Occipital lobe (tissue), 2 donors: ENCODE measurements around the gene DGKB. TPM values are rescaled to one million over a fixed set of nuclear protein-coding genes. Genes with fewer than 3 reads are reported as not detected.
"Not testable (repeated sequence)": the region's sequence is repeated elsewhere in the genome, so short reads cannot be mapped to it uniquely, and the experiment has no call there.

ENCODE experiments used
- DNase-seq: peaks from one replicate; lab custom pipeline; 2025; lab: John Stamatoyannopoulos, UW
- total RNA-seq: library from RNA; depleted of rRNA; stranded (reverse); fragments of >200 nt; gene quantifications from one replicate; pipeline ENCODE4 v1.2.3, GENCODE V29; 2014

Gene DGKB
- total RNA-seq, 1 donor from 2014 or later, result 6.6 TPM

DNA sequence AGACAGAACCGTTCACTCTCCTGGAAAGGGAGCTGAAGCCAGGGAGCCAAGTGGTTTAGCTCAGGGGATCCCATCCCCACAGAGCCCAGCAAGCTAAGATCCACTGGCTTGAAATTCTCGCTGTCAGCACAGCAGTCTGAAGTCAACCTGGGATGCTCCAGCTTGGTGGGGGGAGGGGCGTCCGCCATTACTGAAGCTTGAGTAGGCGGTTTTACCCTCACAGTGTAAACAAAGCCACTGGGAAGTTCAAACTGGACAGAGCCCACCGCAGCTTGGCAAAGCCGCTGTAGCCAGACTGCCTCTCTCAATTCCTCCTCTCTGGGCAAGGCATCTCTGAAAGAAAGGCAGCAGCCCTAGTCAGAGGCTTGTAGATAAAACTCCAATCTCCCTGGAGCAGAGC lies 443.7 kb downstream of the DGKB start:
- not testable (repeated sequence) for DNase-seq

DNA sequence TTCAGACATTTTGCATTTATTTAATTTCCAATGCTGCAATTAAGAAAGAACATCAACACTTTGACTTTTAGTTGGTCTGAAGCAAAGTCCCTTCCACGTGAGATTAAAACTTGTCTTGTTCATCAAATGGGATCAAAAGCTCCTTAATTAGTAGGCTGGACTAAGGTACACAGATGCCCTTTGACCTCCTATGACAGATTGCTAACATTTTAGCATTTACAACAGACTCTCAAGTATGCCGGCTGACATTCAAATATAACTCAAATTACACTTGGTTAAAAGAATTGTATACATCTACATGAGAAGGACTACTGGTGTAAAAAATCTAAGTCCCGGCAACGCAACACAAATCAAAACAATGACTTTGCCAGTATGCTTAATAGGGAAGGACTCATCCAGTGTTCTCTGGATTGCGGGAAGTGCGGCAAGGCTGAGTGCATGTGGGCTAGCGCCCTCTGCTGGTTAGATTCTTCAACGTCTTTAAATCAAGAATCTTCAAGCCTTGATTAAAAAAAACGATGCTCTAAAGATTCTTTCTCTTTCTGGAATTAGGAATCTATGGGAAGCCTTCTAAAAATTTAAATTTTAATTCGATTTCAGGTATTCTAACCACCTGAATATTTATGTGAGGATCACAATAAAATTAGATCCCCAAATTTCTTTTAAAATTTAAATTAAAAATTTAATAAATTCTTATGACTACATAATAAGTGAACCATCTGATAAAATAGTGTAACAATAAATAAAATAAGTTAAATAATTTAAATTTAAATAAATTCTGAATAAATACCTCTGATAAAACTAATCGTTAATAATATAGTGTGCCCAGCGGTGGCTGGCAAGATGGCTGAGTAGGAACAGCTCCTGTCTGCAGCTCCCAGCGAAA lies 444.7 kb downstream of the DGKB start:
- peak; percentile 31 for DNase-seq

DNA sequence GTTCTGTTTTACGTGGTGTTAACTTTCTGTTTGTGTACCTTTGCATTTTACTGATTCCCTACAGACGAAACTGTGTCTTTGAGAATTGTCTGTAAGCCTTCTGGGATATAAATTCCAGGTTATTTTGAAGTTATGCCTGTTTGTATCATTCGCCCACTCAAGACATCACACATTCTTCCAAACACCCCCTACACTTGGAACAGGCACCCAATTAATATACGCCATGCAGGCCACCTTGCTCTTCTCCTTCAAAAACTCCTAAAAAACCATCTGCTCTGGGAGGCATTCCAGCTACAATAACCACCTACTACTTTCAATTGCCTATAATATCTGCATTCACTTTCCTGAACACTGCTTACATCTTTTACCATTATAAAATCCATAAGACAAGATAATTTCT lies 453.3 kb downstream of the DGKB start:
- DNase-seq, result no peak

DNA sequence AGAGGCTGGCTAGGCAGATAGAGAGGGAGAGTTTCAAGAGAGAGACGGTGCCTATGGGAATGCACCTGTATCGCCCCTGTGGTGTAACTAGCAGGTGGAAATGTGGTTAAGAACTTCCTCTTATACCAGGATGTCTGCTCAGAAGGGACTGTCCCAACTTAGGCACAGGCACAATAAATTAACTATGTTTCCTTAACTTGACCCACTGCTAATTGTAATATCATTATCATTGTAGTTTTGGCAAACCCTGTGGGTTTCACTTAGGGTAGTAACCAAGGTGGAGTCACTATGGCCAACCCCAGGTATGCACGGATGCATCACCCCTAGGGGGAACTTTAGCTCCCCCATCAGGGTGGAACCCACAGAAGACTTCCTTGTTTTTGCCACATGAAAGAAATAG lies 455.7 kb downstream of the DGKB start:
- DNase-seq, result no peak

- DNase-seq, result no peak
These were observed 456.3 kb downstream of the DGKB start for GRCh38 chr7:14446219-14446618.

DNA sequence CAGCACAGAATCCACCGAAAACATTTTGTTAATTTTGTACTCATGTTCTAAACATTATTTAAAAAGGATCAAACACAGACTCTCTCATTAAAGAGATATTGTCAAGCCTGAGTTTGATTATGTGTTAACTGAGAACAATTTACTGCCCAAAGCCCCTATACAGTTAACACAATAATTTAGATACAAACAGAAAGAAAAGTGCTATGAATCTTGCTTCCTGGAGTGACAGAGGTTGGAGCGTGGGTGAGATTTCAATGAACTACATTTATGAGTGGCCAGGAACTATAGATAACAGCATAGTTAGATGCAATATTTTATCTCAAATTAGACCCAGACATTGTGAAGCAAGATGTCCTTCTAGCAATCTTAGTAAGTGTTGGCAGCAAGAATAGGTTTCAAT lies 464.2 kb downstream of the DGKB start:
- DNase-seq, result no peak

GRCh38 chr7:14436878-14437277 lies 465.7 kb downstream of the DGKB start:
- no peak for DNase-seq

- no peak for DNase-seq
These were observed 469.6 kb downstream of the DGKB start for GRCh38 chr7:14432924-14433323.

GRCh38 chr7:14430926-14431325 lies 471.6 kb downstream of the DGKB start:
- DNase-seq, result no peak

GRCh38 chr7:14425559-14425958 lies 477.0 kb downstream of the DGKB start:
- no peak for DNase-seq

DNA sequence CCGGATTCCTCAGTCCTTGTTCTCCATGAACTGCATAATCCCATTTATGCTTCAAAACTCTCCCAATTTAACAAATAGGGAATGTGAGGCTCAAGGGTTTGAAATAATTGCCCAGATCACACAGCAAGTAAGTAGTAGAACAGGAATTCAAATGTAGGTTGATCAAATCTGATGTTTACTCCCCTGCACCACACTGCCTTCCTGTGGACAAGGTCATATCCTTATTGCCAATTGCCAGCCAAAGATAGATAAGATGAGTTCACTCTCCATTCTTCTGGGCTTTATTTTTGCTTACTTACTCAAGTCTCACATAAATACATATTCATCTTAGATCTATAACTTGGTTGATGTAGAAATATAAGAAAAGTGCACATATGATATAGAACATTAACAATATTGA lies 477.9 kb downstream of the DGKB start:
- DNase-seq, result no peak

GRCh38 chr7:14420768-14421167 lies 481.8 kb downstream of the DGKB start:
- no peak for DNase-seq

DNA sequence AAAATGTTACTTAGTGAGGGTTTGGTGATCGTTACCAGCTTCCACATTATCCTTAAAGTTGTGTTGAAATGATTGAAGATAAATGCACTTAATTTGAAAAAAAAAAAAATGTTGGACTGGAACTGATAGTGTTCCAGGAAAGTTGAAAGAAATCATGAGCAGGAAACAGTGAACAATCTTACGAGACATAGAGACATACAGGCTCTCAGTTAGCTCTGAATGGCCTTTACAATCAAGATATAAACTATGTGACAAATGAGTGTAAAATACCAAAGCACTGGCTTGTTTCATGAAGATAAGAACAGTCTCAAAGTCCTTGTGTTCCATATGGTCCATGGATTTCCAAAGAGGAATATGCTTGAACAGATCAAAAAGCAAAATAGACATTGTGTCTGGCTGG lies 483.0 kb downstream of the DGKB start:
- DNase-seq, result no peak

DNA sequence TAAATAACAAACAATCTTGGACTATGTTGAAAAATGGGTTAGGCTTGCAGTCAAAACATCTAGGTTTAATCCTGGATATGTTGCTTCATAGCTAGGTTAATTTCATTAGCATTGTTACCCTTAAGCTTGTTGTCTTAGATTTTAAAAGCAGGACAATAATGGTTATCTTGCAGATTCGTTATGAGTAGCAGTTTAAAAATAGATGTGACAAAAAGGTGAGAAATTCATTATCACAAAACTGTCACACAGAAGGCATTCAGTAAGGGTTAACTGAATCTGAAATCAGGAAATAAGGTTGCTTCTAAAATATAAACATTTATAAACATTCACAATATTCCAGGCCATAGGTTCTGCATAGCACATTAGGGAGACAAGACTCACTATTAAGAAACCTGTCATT lies 483.9 kb downstream of the DGKB start:
- DNase-seq, result no peak

DNA sequence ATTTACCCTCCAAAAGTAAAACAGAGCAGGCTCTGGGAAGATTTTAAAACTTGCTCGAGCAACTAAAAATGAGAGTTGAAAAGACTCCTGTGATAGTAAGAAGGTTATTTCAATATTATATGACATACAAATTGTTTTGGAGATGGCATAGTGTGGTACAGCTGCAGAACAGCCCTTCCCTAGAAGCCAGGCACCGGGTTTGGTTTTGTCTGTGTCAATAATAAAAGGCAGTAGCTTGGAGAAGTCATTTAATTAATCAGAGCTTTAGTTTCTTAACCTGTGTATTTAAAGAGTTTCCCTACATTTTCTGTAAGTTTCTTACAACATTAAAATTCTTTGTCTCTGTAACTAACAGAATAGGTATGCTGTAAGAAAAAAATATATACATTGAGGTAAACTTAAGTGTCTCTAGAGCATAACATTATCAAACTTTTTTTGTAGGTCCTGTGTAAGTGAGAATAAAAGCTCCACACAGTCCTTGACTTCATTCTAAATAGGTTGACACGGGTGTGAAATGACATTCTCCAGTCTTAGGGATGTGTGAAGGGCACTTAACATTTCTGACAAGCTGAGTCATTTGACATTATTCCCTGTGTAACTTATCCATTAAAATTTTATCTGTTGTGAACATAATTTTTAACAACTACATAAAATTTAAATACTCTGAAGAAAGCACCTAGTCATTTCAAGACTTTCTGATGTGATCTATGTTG lies 488.1 kb downstream of the DGKB start:
- no peak for DNase-seq

DNA sequence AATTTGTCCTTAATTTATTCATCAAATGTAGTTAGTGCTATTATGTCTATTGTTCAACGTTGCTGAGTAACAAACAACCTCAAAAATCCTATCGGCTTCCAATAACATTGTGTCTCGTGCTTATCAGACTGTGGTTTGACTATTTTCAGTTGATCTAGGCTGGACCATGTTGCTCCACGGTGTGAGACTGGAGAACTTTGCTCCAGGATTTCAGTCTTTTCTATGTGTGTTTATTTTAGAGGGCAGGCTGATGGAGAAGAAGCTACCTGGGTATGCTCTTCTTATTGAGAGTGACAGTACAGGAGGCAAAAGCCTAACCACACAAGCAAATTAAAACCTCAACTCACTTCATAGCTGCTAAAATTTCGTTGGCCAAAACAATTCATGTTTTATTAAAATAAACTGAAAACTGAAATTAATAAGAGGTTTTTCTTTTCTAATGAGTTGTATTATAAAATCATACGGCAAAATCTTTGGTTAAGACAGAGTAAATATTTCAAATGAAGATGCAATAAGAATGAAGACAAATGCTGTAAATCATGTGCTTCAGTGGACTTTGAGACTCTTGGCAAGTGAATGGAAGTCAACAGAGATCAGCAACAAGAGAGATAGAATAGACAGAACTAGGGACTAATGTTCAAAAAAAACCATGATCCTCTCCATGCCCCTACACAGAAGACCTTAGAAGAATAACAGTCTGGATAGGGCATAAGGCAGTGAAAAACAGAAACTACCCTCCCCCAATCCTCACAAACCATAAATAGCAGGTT lies 495.1 kb downstream of the DGKB start:
- no peak for DNase-seq

DNA sequence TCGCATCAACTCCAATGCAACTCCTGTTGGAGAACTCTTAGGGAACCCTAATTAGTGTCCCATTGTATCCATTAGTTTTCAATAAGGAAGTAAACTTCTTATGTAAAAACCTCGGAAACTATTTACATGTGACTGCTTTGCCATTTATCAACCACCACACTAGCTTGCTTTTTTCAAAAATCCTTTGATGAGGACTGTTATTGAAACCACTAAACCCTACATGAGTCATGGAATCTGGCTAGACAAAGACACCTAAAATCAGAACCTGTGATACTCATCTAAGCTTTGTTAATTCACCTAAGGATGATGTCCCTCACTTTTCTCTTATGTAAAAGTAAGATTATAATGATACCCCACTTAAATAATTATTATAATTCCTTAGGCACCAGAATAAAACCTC lies 499.0 kb downstream of the DGKB start:
- no peak for DNase-seq

GRCh38 chr7:14400271-14400670 lies 502.3 kb downstream of the DGKB start:
- no peak for DNase-seq

DNA sequence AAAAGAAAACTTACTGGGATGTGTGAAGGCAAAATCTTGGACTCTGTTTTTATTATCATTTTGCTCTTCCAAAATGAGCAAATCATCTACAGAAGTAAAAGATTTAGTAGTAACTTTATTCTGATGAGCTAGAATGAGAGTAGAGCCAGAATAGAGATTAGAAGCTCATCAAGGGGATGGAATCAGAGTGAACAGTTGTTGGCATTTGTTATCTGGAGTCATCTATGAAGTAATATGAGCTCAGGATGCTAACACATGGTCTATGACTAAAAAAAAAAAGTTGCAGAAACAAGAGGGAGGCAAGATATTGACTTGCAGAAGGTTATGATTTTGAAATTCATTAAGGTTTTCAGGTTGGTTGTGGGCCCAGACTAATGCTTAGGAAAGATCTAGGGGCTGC lies 504.0 kb downstream of the DGKB start:
- DNase-seq, result no peak

DNA sequence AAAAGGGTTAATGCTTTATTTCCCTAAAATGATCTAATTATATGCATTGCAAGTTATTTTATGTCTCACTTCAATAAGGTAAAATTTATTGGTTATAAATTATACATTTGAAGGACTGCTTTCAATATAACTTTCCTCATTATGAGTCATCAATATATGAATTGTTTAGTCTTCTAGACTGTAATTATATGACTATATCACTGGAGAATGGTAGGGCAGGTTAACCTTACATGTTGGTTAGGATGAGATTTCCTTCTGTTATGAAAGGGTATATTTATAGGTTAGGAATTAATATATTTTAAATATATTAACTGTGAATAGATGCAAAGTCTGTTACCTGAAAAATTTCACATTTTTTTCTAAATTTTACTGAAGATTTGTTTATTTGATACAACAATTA lies 506.7 kb downstream of the DGKB start:
- no peak for DNase-seq

GRCh38 chr7:14394786-14395185 lies 507.8 kb downstream of the DGKB start:
- DNase-seq, result no peak

GRCh38 chr7:14389595-14389994 lies 513.0 kb downstream of the DGKB start:
- no peak for DNase-seq
